ENCODE measurements around the gene MPIG6B.

MPIG6B gene

GRCh38 chr6:31702819-31703716 lies 20.1 kb upstream of the MPIG6B start, which contains the start of gene ABHD16A:
Gene ABHD16A (minus strand): TSS chr6:31703324. CDS start chr6:31703281, 43 bp downstream.
- peaks cover 24% of the 10 kb centered on the region for H3K79me2 ChIP-seq (ENCODE audit: control insufficient read depth, low read length)
- H3K4me1 ChIP-seq (ENCODE audit: control insufficient read depth, low read length) = peaks cover 23% of the 10 kb centered on the region
- H3K27me3 ChIP-seq (ENCODE audit: control insufficient read depth, low read length) = no peaks in the 10 kb centered on the region
- 0 out of 2 replicates have a peak, but pooled peaks cover 4% of the 10 kb centered on the region for H4K20me1 ChIP-seq (ENCODE audit: control insufficient read depth, insufficient read depth, low read depth, low read length)
- H3K9me2 ChIP-seq (replicated peaks; ENCODE audit: control insufficient read depth, low read length) = no peaks in the 10 kb centered on the region
- H3K9me3 ChIP-seq (ENCODE audit: control insufficient read depth, insufficient read depth, low read length) = no peaks in the 10 kb centered on the region
- peak within 1 kb of the TSS; percentile 88 for H3K4me3 ChIP-seq (ENCODE audit: low read length)
- peak within 1 kb of the TSS; percentile 74 for H3K4me2 ChIP-seq (ENCODE audit: low read length)
- H3F3A ChIP-seq (ENCODE audit: control insufficient read depth, insufficient read depth) = peaks cover 7% of the 10 kb centered on the region
- TF ChIP-seq, protein P1, sequence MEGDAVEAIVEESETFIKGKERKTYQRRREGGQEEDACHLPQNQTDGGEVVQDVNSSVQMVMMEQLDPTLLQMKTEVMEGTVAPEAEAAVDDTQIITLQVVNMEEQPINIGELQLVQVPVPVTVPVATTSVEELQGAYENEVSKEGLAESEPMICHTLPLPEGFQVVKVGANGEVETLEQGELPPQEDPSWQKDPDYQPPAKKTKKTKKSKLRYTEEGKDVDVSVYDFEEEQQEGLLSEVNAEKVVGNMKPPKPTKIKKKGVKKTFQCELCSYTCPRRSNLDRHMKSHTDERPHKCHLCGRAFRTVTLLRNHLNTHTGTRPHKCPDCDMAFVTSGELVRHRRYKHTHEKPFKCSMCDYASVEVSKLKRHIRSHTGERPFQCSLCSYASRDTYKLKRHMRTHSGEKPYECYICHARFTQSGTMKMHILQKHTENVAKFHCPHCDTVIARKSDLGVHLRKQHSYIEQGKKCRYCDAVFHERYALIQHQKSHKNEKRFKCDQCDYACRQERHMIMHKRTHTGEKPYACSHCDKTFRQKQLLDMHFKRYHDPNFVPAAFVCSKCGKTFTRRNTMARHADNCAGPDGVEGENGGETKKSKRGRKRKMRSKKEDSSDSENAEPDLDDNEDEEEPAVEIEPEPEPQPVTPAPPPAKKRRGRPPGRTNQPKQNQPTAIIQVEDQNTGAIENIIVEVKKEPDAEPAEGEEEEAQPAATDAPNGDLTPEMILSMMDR (IDR thresholded peaks at IDR 0.05; ENCODE audit: low read depth, low read length, poor library complexity, severe bottlenecking) = no peak
- TF ChIP-seq EZH2phosphoT487 (IDR thresholded peaks at IDR 0.05; ENCODE audit: borderline replicate concordance, low read length) = no peak
- peak within 1 kb of the TSS; percentile 74 for H3K27ac ChIP-seq (ENCODE audit: low read depth, low read length)
- peaks cover 19% of the 10 kb centered on the region for H3K36me3 ChIP-seq (ENCODE audit: control insufficient read depth, low read length)

DNA sequence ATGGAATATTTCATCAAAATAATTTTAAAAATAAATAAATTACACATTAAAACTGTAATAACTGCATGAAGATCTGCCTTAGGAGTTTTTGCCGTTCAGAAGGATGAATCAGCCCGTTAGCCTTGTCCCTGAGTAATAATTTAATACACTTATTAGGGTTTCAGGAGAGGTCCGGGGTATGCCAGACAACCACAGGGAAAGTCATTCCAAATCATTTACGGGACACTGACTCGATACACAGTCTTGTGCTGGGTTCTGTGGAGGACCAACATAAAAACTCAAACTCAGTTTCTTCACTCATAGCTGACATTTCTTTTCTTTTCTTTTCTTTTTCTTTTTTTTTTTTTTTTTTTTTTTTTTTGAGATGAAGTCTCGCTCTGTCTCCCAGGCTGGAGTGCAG lies 17.2 kb upstream of the MPIG6B start:
- Histone ChIP-seq H4K20me1 (ENCODE audit: control insufficient read depth, insufficient read depth, low read depth, low read length) (0 out of 2 replicates have a peak, but pooled peaks cover 4% of the 10 kb centered on the region), H3K36me3 (ENCODE audit: control insufficient read depth, low read length) (peaks cover 4% of the 10 kb centered on the region), H3K9me3 (ENCODE audit: control insufficient read depth, insufficient read depth, low read length) (no peaks in the 10 kb centered on the region), H3K79me2 (ENCODE audit: control insufficient read depth, low read length) (peaks cover 19% of the 10 kb centered on the region), H3K4me3 (ENCODE audit: low read length) (no peak overlapping the region), H3F3A (ENCODE audit: control insufficient read depth, insufficient read depth) (peaks cover 6% of the 10 kb centered on the region), H3K27ac (ENCODE audit: low read depth, low read length) (no peak overlapping the region), H3K9me2 (replicated peaks; ENCODE audit: control insufficient read depth, low read length) (no peaks in the 10 kb centered on the region), H3K4me1 (ENCODE audit: control insufficient read depth, low read length) (peaks cover 25% of the 10 kb centered on the region), H3K27me3 (ENCODE audit: control insufficient read depth, low read length) (peaks cover 12% of the 10 kb centered on the region), H3K4me2 (ENCODE audit: low read length) (no peak overlapping the region)
- no peak for TF ChIP-seq EZH2phosphoT487 (IDR thresholded peaks at IDR 0.05; ENCODE audit: borderline replicate concordance, low read length)
- TF ChIP-seq, protein P1 (IDR thresholded peaks at IDR 0.05; ENCODE audit: low read depth, low read length, poor library complexity, severe bottlenecking) = no peak

DNA sequence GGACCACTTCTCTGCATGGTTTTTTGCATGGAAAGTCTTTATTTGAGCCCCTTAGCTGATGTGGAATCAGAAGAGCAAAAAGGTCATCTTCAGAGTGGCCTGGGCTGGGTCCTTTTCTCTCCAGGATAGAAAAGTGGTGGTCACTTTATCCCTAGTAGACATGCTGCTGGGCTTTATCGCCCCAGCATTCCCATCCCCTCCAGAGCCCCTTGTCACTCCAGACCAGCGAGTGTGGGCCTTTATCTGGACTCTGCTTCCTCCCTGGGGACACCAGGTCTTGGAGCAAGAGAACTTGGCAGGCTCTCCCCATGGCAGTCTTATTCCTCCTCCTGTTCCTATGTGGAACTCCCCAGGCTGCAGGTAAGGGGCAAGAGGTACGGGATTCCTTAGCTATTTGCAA lies 16.6 kb upstream of the MPIG6B start, which contains the start of gene LY6G6F:
TSS of gene LY6G6F (plus strand) at position 268 of the 400 bp plus-strand sequence. CDS start at position 309, 41 bp downstream.
- H3K27me3 ChIP-seq (ENCODE audit: control insufficient read depth, low read length) = peaks cover 18% of the 10 kb centered on the region
- peaks cover 19% of the 10 kb centered on the region for H3K4me1 ChIP-seq (ENCODE audit: control insufficient read depth, low read length)
- no peaks in the 10 kb centered on the region for H3K36me3 ChIP-seq (ENCODE audit: control insufficient read depth, low read length)
- TF ChIP-seq, protein P1 (IDR thresholded peaks at IDR 0.05; ENCODE audit: low read depth, low read length, poor library complexity, severe bottlenecking) = no peak
- TF ChIP-seq EZH2phosphoT487 (IDR thresholded peaks at IDR 0.05; ENCODE audit: borderline replicate concordance, low read length) = no peak
- no peak within 1 kb of the TSS for H3K4me3 ChIP-seq (ENCODE audit: low read length)
- no peak within 1 kb of the TSS for H3K27ac ChIP-seq (ENCODE audit: low read depth, low read length)
- H4K20me1 ChIP-seq (ENCODE audit: control insufficient read depth, insufficient read depth, low read depth, low read length) = 0 out of 2 replicates have a peak, but pooled peaks cover 3% of the 10 kb centered on the region
- H3K4me2 ChIP-seq (ENCODE audit: low read length) = no peak within 1 kb of the TSS
- peaks cover 12% of the 10 kb centered on the region for H3K79me2 ChIP-seq (ENCODE audit: control insufficient read depth, low read length)
- no peaks in the 10 kb centered on the region for H3K9me2 ChIP-seq (replicated peaks; ENCODE audit: control insufficient read depth, low read length)
- H3F3A ChIP-seq (ENCODE audit: control insufficient read depth, insufficient read depth) = peaks cover 6% of the 10 kb centered on the region
- H3K9me3 ChIP-seq (ENCODE audit: control insufficient read depth, insufficient read depth, low read length) = no peaks in the 10 kb centered on the region
